HCT116 (cell line): ENCODE measurements around the gene HIVEP1. TPM values are rescaled to one million over a fixed set of nuclear protein-coding genes. Genes with fewer than 3 reads are reported as not detected.

ENCODE experiments used
- ATAC-seq: fragments of 200-7000 bp; cut with Tn5 transposase; 2 replicates; pipeline ENCODE4 v1.9.1; 2020; ENCODE audit warnings: mild to moderate bottlenecking, moderate library complexity
- BruUV-seq: library from RNA; stranded (reverse); fragments of 400-500 nt; replicated peaks from 2 replicates; lab custom pipeline; 2021; lab: Mats Ljungman, UMichigan
- CTCF ChIA-PET: fragments of 300-600 bp; sonication (Branson Sonifier 250); formaldehyde crosslinking; loops from one replicate; lab custom pipeline; 2021; ENCODE audit warnings: antibody characterized with exemption; lab: Charles Lee
- POLR2A ChIA-PET: fragments of 300-600, 350-600 bp; sonication (Branson Sonifier 250); formaldehyde crosslinking; loops from one replicate; lab custom pipeline; 2021; ENCODE audit warnings: antibody characterized with exemption; lab: Charles Lee
- RAD21 ChIA-PET, 2 experiments: fragments of 300-600 bp; sonication (Branson Sonifier 250); formaldehyde crosslinking; loops; one replicate each; lab custom pipeline; 2023; ENCODE audit warnings: low total read pairs in 2 of 2; ENCODE audit not compliant: uncharacterized antibody in 2 of 2, unreplicated experiment in 2 of 2, low non-redundant PET in 1 of 2; lab: Charles Lee
- DNase-seq: peaks from one replicate; pipeline ENCODE4 v3.0.0-alpha.2; 2010; ENCODE audit warnings: low read depth, low spot score
- H2AFZ ChIP-seq: fragments of 200-600 bp; shearing (Covaris generic), sonication (generic); 2 replicates; pipeline ENCODE4 v1.6.1; 2017; ENCODE audit warnings: low read depth, mixed run types, mixed read lengths, antibody characterized with exemption, low read length; ENCODE audit not compliant: poor library complexity, severe bottlenecking
- H3K27ac ChIP-seq: 2 replicates; pipeline ENCODE4 v1.5.1; 2012; ENCODE audit warnings: low read depth, low read length
- H3K27me3 ChIP-seq: fragments of 200-600 bp; sonication (generic); 2 replicates; pipeline ENCODE4 v1.6.1; 2016; ENCODE audit warnings: mixed run types, low read length, mixed read lengths; ENCODE audit not compliant: insufficient read depth
- H3K36me3 ChIP-seq, 2 experiments: fragments of 200-500 bp in 1 of 2; fragments of 200-600 bp in 1 of 2; sonication (Bioruptor generic) in 1 of 2; sonication (generic) in 1 of 2; 2 replicates each; pipeline versions ENCODE4 v1.5.1 to v1.6.1; 2014 to 2016; ENCODE audit warnings: low read length in 2 of 2, inconsistent platforms in 1 of 2, mixed read lengths in 1 of 2, mixed run types in 1 of 2; ENCODE audit not compliant: insufficient read depth in 2 of 2, control insufficient read depth in 1 of 2
- H3K4me1 ChIP-seq, 2 experiments: fragments of 200-600 bp in 1 of 2; sonication (generic) in 1 of 2; 2 replicates each; pipeline versions ENCODE4 v1.5.1 to v1.6.1; 2012 to 2017; ENCODE audit warnings: low read length in 2 of 2, inconsistent platforms in 1 of 2, mild to moderate bottlenecking in 1 of 2, mixed read lengths in 1 of 2, mixed run types in 1 of 2, moderate library complexity in 1 of 2; ENCODE audit not compliant: insufficient read depth in 2 of 2, control insufficient read depth in 1 of 2
- H3K4me2 ChIP-seq: fragments of 200-600 bp; sonication (generic); 2 replicates; pipeline ENCODE4 v1.6.1; 2017; ENCODE audit warnings: mixed run types, low read length, mixed read lengths
- H3K4me3 ChIP-seq, 2 experiments: fragments of 200-600 bp in 1 of 2; sonication (generic) in 1 of 2; replicated peaks in 1 of 2; 2 replicates each; pipeline ENCODE4 v1.5.1; 2011 to 2016; ENCODE audit warnings: low read length in 2 of 2, control low read depth in 1 of 2, low read depth in 1 of 2, mild to moderate bottlenecking in 1 of 2, mixed read lengths in 1 of 2, mixed run types in 1 of 2
- H3K79me2 ChIP-seq: fragments of 200-600 bp; sonication (generic); 2 replicates; pipeline ENCODE4 v1.6.1; 2017; ENCODE audit warnings: mild to moderate bottlenecking, mixed run types, low read length, moderate library complexity, mixed read lengths; ENCODE audit not compliant: insufficient read depth
- H3K9ac ChIP-seq: fragments of 200-600 bp; sonication (generic); 2 replicates; pipeline ENCODE4 v1.6.1; 2016; ENCODE audit warnings: low read length, mixed read lengths
- H3K9me2 ChIP-seq: fragments of 200-600 bp; sonication (generic), shearing (Covaris generic); 2 replicates; pipeline ENCODE4 v1.6.1; 2017; ENCODE audit warnings: mixed run types, mild to moderate bottlenecking, moderate library complexity; ENCODE audit not compliant: insufficient read depth
- H3K9me3 ChIP-seq, 2 experiments: fragments of 200-500 bp in 1 of 2; fragments of 200-600 bp in 1 of 2; sonication (Bioruptor generic) in 1 of 2; sonication (generic) in 1 of 2; 2 replicates each; pipeline ENCODE4 v1.6.1; 2014 to 2017; ENCODE audit warnings: low read length in 2 of 2, mixed read lengths in 2 of 2, inconsistent platforms in 1 of 2, low read depth in 1 of 2, mild to moderate bottlenecking in 1 of 2, mixed run types in 1 of 2, moderate library complexity in 1 of 2; ENCODE audit not compliant: control insufficient read depth in 1 of 2, insufficient read depth in 1 of 2
- H4K20me1 ChIP-seq: fragments of 200-600 bp; sonication (generic), shearing (Covaris generic); 2 replicates; pipeline ENCODE4 v1.6.1; 2017; ENCODE audit warnings: mixed run types, mild to moderate bottlenecking, moderate library complexity; ENCODE audit not compliant: insufficient read depth
- POLR2AphosphoS5 ChIP-seq: IDR thresholded peaks from 2 replicates; pipeline ENCODE4 v1.6.1; 2011; ENCODE audit warnings: mild to moderate bottlenecking, low read depth, low read length, moderate library complexity
- RAD21 ChIP-seq: IDR thresholded peaks from 2 replicates; pipeline ENCODE4 v1.6.1; 2012; ENCODE audit warnings: low read depth, mild to moderate bottlenecking
- REST ChIP-seq: IDR thresholded peaks from 2 replicates; pipeline ENCODE4 v1.6.1; 2012; ENCODE audit warnings: low read depth
- SIN3A ChIP-seq: IDR thresholded peaks from 2 replicates; pipeline ENCODE4 v1.6.1; 2012; ENCODE audit warnings: low read depth
- SRF ChIP-seq: IDR thresholded peaks from 2 replicates; pipeline ENCODE4 v1.6.1; 2012; ENCODE audit warnings: low read depth
- ZFX ChIP-seq: fragments of 450-650 bp; IDR thresholded peaks from 2 replicates; pipeline ENCODE4 v1.6.1; 2017
- ZNF274 ChIP-seq: fragments of 200-500 bp; sonication (Bioruptor generic); IDR thresholded peaks from 2 replicates; pipeline ENCODE4 v1.6.1; 2014; ENCODE audit warnings: mild to moderate bottlenecking, low read depth, low read length, inconsistent platforms
- intact Hi-C: fragments of 100-400 bp; cut with micrococcal nuclease; formaldehyde crosslinking; loops from 2 replicates; pipeline ENCODE4 v1.10.0; 2022
- total RNA-seq: library from RNA; stranded (reverse); gene quantifications from one replicate; pipeline ENCODE4 v1.2.1, GENCODE V29; 2021; ENCODE audit not compliant: unreplicated experiment

Gene HIVEP1
- total RNA-seq, 1 experiment from 2014 or later = 11.2 TPM

- no peak overlapping the region for H3K27ac ChIP-seq
- no peak overlapping the region for H3K4me3 ChIP-seq
- peaks cover 0 to 10% of the 10 kb centered on the region in 2 experiments; a peak in 2 of 4 replicates for H3K4me1 ChIP-seq
- ChIA-PET CTCF (no interaction called here), POLR2A (no interaction called here), RAD21 (no interaction called here)
- H3K9me2 ChIP-seq = no peaks in the 10 kb centered on the region
- TF ChIP-seq POLR2AphosphoS5 = no peak
- no peak for TF ChIP-seq REST
- TF ChIP-seq SIN3A = no peak
- no peak for TF ChIP-seq ZFX
- TF ChIP-seq RAD21 = no peak
- TF ChIP-seq ZNF274 = no peak
- H2AFZ ChIP-seq = no peak overlapping the region
- no peak overlapping the region for H3K9ac ChIP-seq
- no peaks in the 10 kb centered on the region for H3K9me3 ChIP-seq
- H3K4me2 ChIP-seq = no peak overlapping the region
- intact Hi-C loops = no loop called here
- no peak for ATAC-seq
- no TSS peak for BruUV-seq
- no peaks in the 10 kb centered on the region for H4K20me1 ChIP-seq
- H3K79me2 ChIP-seq = no peaks in the 10 kb centered on the region
- no peaks in the 10 kb centered on the region for H3K27me3 ChIP-seq
- H3K36me3 ChIP-seq = no peaks in the 10 kb centered on the region
- no peak for DNase-seq
Observed at GRCh38 chr6:12148317-12148801, 136.2 kb downstream of the HIVEP1 start.

GRCh38 chr6:12148841-12149240 is 136.7 kb downstream of the HIVEP1 start:
- Histone ChIP-seq H3K27ac (no peak overlapping the region), H2AFZ (no peak overlapping the region), H3K9me2 (no peaks in the 10 kb centered on the region), H3K9ac (no peak overlapping the region), H3K27me3 (no peaks in the 10 kb centered on the region), H3K79me2 (no peaks in the 10 kb centered on the region), H3K4me3 (no peak overlapping the region), H3K9me3 (no peaks in the 10 kb centered on the region), H3K4me1 (peaks cover 0 to 10% of the 10 kb centered on the region in 2 experiments; a peak in 2 of 4 replicates), H4K20me1 (no peaks in the 10 kb centered on the region), H3K36me3 (no peaks in the 10 kb centered on the region), H3K4me2 (no peak overlapping the region)
- ChIA-PET CTCF (no interaction called here), POLR2A (no interaction called here), RAD21 (no interaction called here)
- no peak for DNase-seq
- TF ChIP-seq SRF = no peak
- BruUV-seq = no TSS peak
- intact Hi-C loops = loop anchor here (1.0 kb wide), 1 partner anchor 454 kb away; no protein-coding TSS in a partner anchor
- no peak for ATAC-seq
